K562 (cell line): Measurements from ENCODE around the gene ODR4. TPM values are rescaled to one million over a fixed set of nuclear protein-coding genes. Genes with fewer than 3 reads are reported as not detected.

Experiments used
- BRD9 ChIP-seq: fragments of 450-650 bp; IDR thresholded peaks from 2 replicates; pipeline ENCODE4 v1.6.1; 2018; ENCODE audit warnings: low read depth; ENCODE audit not compliant: partially characterized antibody
- CAMTA2 ChIP-seq: fragments of 250-450 bp; sonication (Bioruptor Pico); conservative IDR thresholded peaks from 2 replicates; pipeline ENCODE4 v1.5.1; 2022
- CCNT2 ChIP-seq: IDR thresholded peaks from 2 replicates; pipeline ENCODE4 v1.6.1; 2011; ENCODE audit warnings: borderline replicate concordance, low read depth, mild to moderate bottlenecking, moderate library complexity, mixed read lengths, low read length; ENCODE audit not compliant: insufficient read length; ENCODE audit errors: extremely low read depth
- CSDE1 ChIP-seq, 2 experiments: fragments of 450-650 bp; IDR thresholded peaks; 2 replicates each; pipeline ENCODE4 v1.6.1; 2016; ENCODE audit warnings: mild to moderate bottlenecking in 1 of 2
- CTBP1 ChIP-seq: fragments of 450-650 bp; IDR thresholded peaks from 2 replicates; pipeline ENCODE4 v1.6.1; 2016; ENCODE audit warnings: borderline replicate concordance
- ELF1 ChIP-seq: fragments of 200-800 bp; sonication (Bioruptor generic); IDR thresholded peaks from 2 replicates; pipeline ENCODE4 v1.6.1; 2016; ENCODE audit warnings: missing genetic modification characterization, missing compliant biosample characterization
- GABPA ChIP-seq: fragments of 200-800 bp; sonication (Bioruptor generic); conservative IDR thresholded peaks from 2 replicates; pipeline ENCODE4 v1.6.1; 2016; ENCODE audit warnings: low read depth, missing genetic modification characterization, missing compliant biosample characterization
- MEF2D ChIP-seq: conservative IDR thresholded peaks from 2 replicates; pipeline ENCODE4 v1.6.1; 2016; ENCODE audit warnings: low read depth, missing genetic modification characterization, missing compliant biosample characterization
- MTA2 ChIP-seq: fragments of 450-650 bp; IDR thresholded peaks from 2 replicates; pipeline ENCODE4 v1.6.1; 2016; ENCODE audit warnings: low read depth
- NCOR1 ChIP-seq: fragments of 450-650 bp; IDR thresholded peaks from 2 replicates; pipeline ENCODE4 v1.6.1; 2016; ENCODE audit warnings: mild to moderate bottlenecking, moderate library complexity
- NFE2L1 ChIP-seq: fragments of 450-650 bp; IDR thresholded peaks from 2 replicates; pipeline ENCODE4 v1.6.1; 2016; ENCODE audit warnings: missing genetic modification characterization, low read depth, mild to moderate bottlenecking, missing compliant biosample characterization, moderate library complexity, borderline replicate concordance
- PKNOX1 ChIP-seq: fragments of 450-650 bp; IDR thresholded peaks from 2 replicates; pipeline ENCODE4 v1.6.1; 2016
- POLR2A ChIP-seq: fragments of 450-650 bp; conservative IDR thresholded peaks from 2 replicates; pipeline ENCODE4 v1.6.1; 2016
- RBFOX2 ChIP-seq: fragments of 200-400 bp; formaldehyde crosslinking; IDR thresholded peaks from 2 replicates; pipeline ENCODE4 v1.6.1; 2017; ENCODE audit warnings: low read depth, mild to moderate bottlenecking, low read length, moderate library complexity
- RUNX1 ChIP-seq: sonication (generic); IDR thresholded peaks from 2 replicates; pipeline ENCODE4 v1.6.1; 2016; ENCODE audit warnings: antibody characterized with exemption, low read depth
- SMAD3 ChIP-seq: fragments of 450-650 bp; formaldehyde crosslinking; conservative IDR thresholded peaks from 2 replicates; pipeline ENCODE4 v1.4.0; 2020; ENCODE audit warnings: mild to moderate bottlenecking
- SMAD4 ChIP-seq: fragments of 250-450 bp; sonication (Bioruptor Pico); conservative IDR thresholded peaks from 2 replicates; pipeline ENCODE4 v1.8.0; 2021; ENCODE audit warnings: inconsistent platforms, mild to moderate bottlenecking, moderate library complexity
- TARDBP ChIP-seq: fragments of 450-650 bp; IDR thresholded peaks from 2 replicates; pipeline ENCODE4 v1.6.1; 2016
- TBL1XR1 ChIP-seq, 2 experiments: IDR thresholded peaks; 2 replicates each; pipeline ENCODE4 v1.6.1; 2012; ENCODE audit warnings: improper control_type of control experiment in 2 of 2, low read length in 2 of 2, mild to moderate bottlenecking in 1 of 2
- TBP ChIP-seq: optimal IDR thresholded peaks from 2 replicates; pipeline ENCODE3; 2011; ENCODE audit warnings: low read depth, low read length, improper control_type of control experiment
- TGIF2 ChIP-seq: sonication (generic); formaldehyde crosslinking; IDR thresholded peaks from 2 replicates; pipeline ENCODE4 v1.8.1; 2022; ENCODE audit warnings: mild to moderate bottlenecking, missing genetic modification reagents, moderate library complexity
- ZNF165 ChIP-seq: fragments of 250-450 bp; sonication (Bioruptor Pico); IDR thresholded peaks from 2 replicates; pipeline ENCODE4 v1.4.0; 2020; ENCODE audit warnings: borderline replicate concordance
- ZNF449 ChIP-seq: fragments of 250-450 bp; sonication (Bioruptor Pico); IDR thresholded peaks from 2 replicates; pipeline ENCODE4 v1.8.0; 2022; ENCODE audit warnings: moderate library complexity, mild to moderate bottlenecking, inconsistent platforms
- ZNF584 ChIP-seq: fragments of 200-800 bp; sonication (Bioruptor generic); IDR thresholded peaks from 2 replicates; pipeline ENCODE4 v1.6.1; 2016; ENCODE audit warnings: low read depth, mild to moderate bottlenecking, missing genetic modification characterization, missing compliant biosample characterization
- ZSCAN32 ChIP-seq: fragments of 450-650 bp; formaldehyde crosslinking; IDR thresholded peaks from 2 replicates; pipeline ENCODE4 v1.4.0; 2020; ENCODE audit warnings: mild to moderate bottlenecking, moderate library complexity
- polyA plus RNA-seq, 8 experiments: library from polyadenylated mRNA; depleted of rRNA in 4 of 8; stranded (reverse) in 5 of 8; unstranded in 3 of 8; fragments of >200 nt; fragmentation: Nextera tagmentation in 2 of 8; fragmentation: Illumina TruSeq in 1 of 8; extraction: Ambion mirVana in 2 of 8; extraction: Trizol in 1 of 8; gene quantifications; 2 replicates each; pipeline versions ENCODE4 v1.2.1 to v1.2.3, GENCODE V29; 2011 to 2014; ENCODE audit warnings: inconsistent platforms in 1 of 8, missing spikeins in 1 of 8
- total RNA-seq, 7 experiments: library from RNA; depleted of rRNA in 6 of 7; stranded (reverse); fragments of >200 nt in 6 of 7; fragmentation: Illumina TruSeq in 2 of 7; extraction: Trizol in 2 of 7; gene quantifications; 2 replicates each; pipeline versions ENCODE4 v1.2.1 to v1.2.3, GENCODE V29; 2011 to 2021; ENCODE audit warnings: low replicate concordance in 1 of 7
- TF ChIP-seq, protein P1 (sequence below): fragments of 250-450 bp; sonication (Bioruptor Pico); IDR thresholded peaks from 2 replicates; pipeline ENCODE4 v1.4.0; 2020; ENCODE audit warnings: mild to moderate bottlenecking

The ODR4 gene
- total and polyA plus RNA-seq, 9 of the 15 experiments (the other 6 are each of a cell fraction or from before 2014, with no cell fraction given), result 23.1 to 63.9 (median 44.1) TPM

GRCh38 chr1:186375152-186375928 lies at the start of gene ODR4, which contains the start of gene TPR (continued):
- peak; percentile 99 for TF ChIP-seq ELF1 (tag)
- peak; percentile 95 for TF ChIP-seq BRD9
- TF ChIP-seq ZNF165 (CRISPR knock-in tag), result no peak
- peak; percentile 90 for TF ChIP-seq POLR2A
- TF ChIP-seq ZSCAN32, result 0 out of 2 replicates have a peak, but pooled peaks have one; percentile 10
- TF ChIP-seq GABPA, result peak; percentile 94
- TF ChIP-seq CSDE1 (IDR thresholded peaks at IDR 0.05), result peak in 1 of 2 experiments; percentile 86; a peak in 2 of 4 replicates
- no peak for TF ChIP-seq TGIF2
- peak; percentile 65 to 96 for TF ChIP-seq TBL1XR1 (IDR thresholded peaks at IDR 0.05; ENCODE audit: low read length in 2 of 2)
- peak; percentile 94 for TF ChIP-seq CTBP1
- 0 out of 2 replicates have a peak, but pooled peaks have one; percentile 12 for TF ChIP-seq RUNX1
- TF ChIP-seq CCNT2, result peak; percentile 21
- TF ChIP-seq ZNF449 (CRISPR knock-in tag), result no peak
- 0 out of 2 replicates have a peak, but pooled peaks have one; percentile 90 for TF ChIP-seq CAMTA2 (CRISPR knock-in tag)
- no peak for TF ChIP-seq NFE2L1 (tag)
- TF ChIP-seq TBP, result peak; percentile 77
- TF ChIP-seq, protein P1, sequence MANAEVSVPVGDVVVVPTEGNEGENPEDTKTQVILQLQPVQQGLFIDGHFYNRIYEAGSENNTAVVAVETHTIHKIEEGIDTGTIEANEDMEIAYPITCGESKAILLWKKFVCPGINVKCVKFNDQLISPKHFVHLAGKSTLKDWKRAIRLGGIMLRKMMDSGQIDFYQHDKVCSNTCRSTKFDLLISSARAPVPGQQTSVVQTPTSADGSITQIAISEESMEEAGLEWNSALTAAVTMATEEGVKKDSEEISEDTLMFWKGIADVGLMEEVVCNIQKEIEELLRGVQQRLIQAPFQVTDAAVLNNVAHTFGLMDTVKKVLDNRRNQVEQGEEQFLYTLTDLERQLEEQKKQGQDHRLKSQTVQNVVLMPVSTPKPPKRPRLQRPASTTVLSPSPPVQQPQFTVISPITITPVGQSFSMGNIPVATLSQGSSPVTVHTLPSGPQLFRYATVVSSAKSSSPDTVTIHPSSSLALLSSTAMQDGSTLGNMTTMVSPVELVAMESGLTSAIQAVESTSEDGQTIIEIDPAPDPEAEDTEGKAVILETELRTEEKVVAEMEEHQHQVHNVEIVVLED (CRISPR knock-in tag), result peak; percentile 78
- peak; percentile 50 for TF ChIP-seq PKNOX1
- peak; percentile 85 for TF ChIP-seq SMAD4 (CRISPR knock-in tag)
- peak; percentile 4; the same call in 1 of the 2 replicates for TF ChIP-seq MTA2
- TF ChIP-seq ZNF584 (CRISPR knock-in tag), result peak; percentile 66; the same call in 1 of the 2 replicates
- 0 out of 2 replicates have a peak, but pooled peaks have one; percentile 37 for TF ChIP-seq SMAD3 (CRISPR knock-in tag)
- TF ChIP-seq RBFOX2, result peak; percentile 96
- TF ChIP-seq MEF2D, result 0 out of 2 replicates have a peak, but pooled peaks have one; percentile 23
- peak; percentile 77; the same call in 1 of the 2 replicates for TF ChIP-seq TARDBP
- TF ChIP-seq NCOR1, result peak; percentile 68; the same call in 1 of the 2 replicates
